GM19468 (cell line): ENCODE data around the gene ADAD2.

Source experiments
- ATAC-seq: cut with Tn5 transposase; IDR thresholded peaks from one replicate; pipeline ENCODE4 v1.9.1; 2021; ENCODE audit warnings: mild to moderate bottlenecking, moderate library complexity, moderate number of reproducible peaks; ENCODE audit not compliant: unreplicated experiment; ENCODE audit errors: extremely low read depth

Gene ADAD2

DNA sequence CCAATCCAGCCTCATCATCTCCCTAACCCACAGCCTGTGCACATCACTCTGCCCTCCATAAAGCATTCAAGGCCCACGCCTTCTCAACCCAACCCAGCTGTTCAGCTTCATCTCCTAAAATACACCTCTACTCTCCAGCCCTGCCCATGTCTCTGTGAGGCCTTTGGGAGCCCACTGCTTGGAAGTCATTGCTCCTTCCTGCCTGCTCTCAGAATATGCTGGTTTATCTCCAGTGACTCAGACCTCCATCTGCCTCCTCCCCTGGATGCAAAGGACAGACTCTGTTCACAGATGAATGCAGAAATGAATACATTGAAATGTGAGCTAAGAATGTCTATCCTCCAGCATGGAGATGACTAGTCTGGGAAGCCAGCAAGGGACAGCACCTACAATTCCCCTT is 29.9 kb downstream of the ADAD2 start:
- no peak for ATAC-seq

DNA sequence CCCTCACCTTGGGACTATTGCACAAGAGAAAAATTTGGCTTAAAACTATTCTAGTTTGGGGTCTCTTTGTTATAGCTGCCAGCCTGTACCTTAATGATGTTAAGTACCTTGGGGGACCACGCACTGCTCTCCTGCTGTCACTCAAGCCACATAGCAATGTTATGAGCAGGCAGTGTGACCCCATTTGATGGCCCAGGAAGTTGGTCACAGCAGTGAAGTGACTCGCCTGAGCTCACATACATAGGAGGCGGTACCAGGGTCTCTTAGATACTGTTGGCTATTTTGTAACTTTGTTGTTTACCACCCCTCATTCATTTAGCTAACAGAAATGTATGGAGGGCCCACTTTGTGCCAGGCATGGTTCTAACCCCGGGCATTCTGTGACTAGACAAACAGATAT is 32.5 kb downstream of the ADAD2 start:
- no peak for ATAC-seq

DNA sequence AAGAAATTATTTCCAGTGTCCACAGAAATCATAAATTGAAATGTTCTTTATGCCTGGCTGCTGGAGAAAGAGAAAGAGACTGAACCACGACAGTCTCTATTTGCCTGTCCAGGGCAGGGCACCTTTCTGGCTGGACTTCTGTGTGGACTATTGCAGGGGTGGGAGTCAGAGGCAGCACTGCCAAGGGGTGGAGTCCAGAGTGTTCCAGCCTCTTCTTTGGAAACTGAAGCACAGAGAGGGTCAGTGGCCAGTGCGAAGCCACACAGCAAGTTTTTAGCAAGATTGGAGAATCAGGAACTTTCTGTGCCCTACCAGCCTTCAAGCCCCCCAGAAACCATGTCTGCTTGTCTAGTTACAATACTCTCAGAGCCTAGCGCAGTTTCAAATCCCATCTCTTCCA is 33.6 kb downstream of the ADAD2 start:
- no peak for ATAC-seq

DNA sequence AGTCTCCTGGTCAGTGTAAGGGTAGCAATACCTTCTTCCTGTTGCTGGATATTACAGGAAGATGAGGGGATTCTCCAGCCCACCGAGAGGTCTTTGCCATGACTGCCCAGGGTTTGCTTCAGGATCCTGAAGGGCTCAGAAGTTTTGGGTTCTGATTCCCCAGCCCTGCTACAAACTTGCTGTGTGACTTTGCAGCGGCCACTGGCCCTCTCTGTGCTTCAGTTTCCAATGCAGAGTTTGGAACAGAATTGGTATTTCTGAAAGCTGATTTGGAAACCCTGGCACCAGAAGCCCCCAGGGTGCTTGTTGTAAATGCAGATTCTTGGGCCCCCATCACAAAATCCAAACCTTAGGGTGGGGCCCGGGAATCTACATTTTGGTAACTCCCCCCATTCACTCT is 34.2 kb downstream of the ADAD2 start:
- ATAC-seq, result no peak

DNA sequence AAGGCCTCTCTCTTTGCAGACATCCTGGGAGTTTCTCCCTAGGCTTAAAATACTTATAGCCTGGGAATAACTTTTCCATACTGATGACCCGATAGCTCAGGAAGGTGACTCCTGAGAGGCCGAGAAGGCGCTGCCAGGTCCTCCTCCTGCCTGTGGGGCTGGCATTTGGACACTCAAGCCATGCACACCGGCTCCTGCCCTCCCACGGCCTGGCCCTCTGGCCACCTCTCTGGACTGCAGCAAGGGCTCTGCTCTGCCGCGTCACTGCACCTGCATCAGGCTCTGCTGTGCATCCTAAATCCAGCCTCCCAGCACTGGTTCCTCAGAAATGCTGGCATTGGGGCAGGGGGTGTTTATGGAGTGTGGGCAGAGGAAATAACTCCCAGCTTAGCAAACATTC is 34.6 kb downstream of the ADAD2 start:
- ATAC-seq, result no peak

DNA sequence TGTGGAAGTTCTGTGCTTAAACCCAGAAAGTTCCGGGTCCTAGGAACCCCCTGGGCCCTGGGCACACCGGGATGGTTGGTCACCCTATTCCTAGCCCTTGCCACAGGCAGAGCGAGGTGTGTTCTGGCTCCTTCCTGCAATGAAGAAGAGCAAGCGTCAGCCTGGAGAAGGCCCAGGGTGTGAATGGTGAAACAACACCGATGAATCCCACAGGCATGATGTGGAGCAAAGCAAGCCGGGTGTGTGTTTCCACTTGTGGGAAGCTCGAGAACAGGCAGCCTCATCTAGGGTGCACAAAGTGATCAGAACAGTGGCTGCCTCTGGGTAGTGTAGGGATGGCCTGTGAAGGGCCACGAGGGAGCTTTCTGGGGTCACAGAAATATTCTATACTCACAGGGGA is 35.1 kb downstream of the ADAD2 start:
- ATAC-seq, result no peak

DNA sequence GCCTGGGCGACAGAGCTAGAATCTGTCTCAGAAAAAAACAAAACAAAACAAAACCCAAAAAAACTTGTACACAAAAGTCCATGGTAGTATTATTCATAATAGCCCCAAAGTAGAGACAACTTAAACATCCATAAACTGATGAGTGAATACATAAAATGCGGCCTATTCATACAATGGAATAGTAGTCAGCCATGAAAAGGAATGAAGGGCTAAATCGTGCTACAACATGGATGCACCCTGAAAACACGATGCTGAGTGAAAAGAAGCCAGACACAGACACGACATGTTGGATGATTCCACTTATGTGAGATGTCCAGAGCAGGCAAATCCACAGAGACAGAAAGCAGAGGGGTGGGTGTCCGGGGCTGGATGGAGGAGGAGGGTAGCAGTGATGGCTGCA is 36.6 kb downstream of the ADAD2 start:
- ATAC-seq, result no peak

DNA sequence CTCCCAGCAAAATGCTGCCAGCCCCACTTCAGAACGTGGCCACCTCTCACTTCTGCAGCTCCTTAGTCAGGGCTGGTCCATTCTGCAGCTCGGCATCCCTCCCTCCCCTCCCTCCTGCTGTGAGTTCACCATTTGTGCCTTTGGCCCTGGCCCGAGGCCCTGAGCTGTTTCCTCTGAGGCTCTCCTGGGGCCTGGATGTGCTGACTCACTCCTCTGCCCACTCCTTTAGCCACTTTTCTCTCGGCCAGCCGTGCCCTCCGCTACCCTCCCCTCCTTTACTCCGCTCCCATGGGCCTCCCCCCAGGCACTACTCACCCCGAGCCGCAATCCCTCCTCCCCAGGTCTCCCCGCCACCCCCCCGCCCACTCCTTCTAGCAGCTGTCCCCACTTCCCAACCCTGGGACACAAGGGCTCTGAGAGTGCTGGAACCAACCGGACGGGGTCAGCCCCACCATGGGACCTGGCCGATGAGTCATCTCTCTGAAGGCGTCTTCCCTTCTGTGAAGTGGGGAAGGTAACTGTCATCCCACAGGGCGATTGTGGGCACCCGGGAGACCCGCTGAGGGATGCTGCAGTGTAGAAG is 37.4 kb downstream of the ADAD2 start:
- no peak for ATAC-seq

DNA sequence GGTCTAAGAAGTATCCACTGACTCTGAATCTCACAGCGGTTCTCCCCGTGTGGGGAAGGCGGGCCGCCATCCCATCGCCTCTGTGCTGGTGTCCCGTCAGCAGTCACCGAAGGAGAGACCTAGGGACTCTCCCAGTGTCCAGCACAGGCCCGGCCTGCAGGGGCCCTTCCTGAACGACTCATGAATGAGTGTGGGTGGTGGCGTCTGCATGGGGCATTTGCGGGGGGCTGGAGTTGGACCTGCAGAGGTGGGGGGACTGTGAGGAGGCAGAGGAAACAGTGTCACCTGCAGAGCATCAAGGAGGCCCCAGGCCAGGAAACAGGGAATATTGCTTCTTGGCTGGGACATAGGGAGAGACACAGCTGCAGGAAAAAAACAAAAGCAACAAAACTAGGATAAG is 38.5 kb downstream of the ADAD2 start:
- ATAC-seq, result no peak

DNA sequence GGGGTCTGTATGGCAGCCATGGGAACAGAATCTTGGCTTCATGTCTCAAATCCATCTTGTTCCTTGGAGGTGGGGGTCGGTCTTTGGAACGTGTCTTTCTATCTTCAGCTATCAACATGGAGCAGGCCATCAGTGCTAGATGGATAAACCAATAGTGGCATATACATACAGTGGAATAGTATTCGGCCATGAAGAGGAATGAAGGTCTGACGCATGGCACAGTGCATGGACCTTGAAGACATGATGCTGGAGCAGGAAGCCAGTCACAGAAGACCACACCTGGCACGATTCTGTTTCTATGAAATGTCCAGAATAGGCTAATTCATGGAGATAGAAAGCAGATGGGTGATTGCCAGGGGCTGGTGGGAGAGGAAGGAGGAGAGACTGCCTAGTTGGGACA is 41.1 kb downstream of the ADAD2 start:
- no peak for ATAC-seq

DNA sequence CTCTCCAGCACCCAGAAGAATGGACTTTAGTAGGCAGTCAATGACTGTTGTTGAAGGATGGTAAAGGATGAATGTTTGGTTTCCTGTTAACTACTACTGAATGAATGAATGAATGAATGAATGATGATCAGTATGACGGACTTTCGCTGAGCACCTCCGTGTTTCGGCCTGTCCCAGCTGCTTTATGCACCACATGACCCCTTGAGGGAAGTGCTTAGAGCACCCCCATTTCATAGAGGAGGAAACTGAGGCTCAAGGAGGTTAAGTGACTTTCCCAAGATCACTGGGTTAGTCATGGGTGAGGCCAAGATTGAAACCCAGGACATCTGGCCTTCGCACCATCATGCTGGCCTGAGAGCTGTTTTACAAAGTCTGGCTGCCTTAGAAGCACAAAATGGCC is 42.0 kb downstream of the ADAD2 start:
- ATAC-seq, result no peak

DNA sequence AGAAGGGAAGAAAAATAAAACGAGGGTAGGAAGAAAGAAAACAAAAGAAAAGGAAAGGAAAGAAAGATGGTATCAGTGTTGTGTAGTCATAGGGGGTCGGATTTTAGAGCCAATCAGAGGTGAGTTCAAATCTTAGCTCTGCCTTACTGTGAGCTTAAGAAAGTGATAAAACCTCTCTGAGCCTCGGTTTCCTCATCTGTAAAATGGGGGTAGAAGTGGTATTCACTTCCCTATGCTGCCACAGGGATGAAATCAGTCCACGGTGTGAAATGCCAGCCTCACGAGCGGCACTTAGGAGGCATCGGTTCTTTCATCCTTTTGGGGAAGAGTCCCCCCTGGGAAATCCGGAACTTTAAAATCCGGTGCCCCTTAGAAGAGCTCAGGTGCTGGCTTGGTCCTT is 42.8 kb downstream of the ADAD2 start:
- ATAC-seq, result no peak

DNA sequence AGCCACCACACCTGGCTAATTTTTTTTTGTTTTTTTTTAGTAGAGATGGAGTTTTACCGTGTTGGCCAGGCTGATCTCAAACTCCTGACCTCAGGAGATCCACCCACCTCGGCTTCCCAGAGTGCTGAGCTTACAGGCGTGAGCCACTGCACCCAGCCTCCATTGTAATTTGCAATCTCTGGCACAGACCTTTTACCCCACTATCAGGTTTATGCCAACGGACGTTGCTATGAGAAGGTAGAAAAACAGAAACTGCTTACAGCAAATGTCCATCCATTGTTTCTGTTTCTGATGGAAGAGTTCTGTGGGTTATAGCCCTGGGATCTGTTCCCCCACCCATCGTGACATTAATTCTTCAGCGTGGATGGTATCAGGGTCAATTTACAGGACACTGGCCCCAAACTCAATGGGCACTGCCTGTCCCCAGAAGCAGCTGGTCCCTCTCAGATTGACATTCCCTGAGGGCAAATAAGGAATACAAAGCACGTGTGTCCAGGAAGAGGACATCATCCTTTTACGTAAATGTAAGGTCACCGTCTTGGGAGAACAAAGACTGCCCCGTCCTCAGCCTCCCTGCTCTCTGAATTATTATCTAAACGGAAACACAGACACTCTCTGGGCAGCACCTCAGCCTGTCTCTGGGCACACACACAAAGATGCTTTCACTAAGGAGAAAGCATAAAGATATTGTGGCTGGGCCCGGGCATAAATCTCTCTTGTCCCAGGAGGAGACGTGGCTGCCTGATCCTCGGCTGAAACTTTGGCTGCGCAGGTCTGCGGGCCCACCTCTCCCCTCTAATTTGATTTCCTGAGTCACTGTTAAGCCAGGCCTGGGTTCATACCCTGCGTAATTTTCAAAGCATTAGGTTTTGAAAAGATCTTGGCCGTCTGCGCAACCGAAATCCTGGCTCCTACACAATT is 43.6 kb downstream of the ADAD2 start:
- ATAC-seq, result no peak

DNA sequence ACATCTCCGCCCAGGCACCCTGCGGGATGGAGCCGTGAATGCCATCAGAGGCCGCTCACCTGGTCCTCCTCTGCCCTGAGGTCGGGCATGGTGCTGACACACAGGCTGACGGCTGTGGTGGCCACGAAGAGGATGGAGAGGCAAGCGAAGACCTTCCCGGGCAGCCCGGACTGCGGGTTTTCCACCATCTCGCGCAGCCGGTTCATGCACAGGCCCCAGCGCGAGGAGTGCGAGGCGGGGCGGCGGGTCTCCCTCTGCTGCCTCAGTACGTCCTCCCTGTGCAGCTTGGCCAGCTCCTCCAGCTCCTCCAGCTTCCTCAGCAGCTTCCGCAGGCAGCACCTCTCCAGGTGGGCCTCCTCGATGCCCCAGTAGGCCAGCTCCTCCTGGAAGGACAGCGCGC is 45.7 kb downstream of the ADAD2 start:
- no peak for ATAC-seq

DNA sequence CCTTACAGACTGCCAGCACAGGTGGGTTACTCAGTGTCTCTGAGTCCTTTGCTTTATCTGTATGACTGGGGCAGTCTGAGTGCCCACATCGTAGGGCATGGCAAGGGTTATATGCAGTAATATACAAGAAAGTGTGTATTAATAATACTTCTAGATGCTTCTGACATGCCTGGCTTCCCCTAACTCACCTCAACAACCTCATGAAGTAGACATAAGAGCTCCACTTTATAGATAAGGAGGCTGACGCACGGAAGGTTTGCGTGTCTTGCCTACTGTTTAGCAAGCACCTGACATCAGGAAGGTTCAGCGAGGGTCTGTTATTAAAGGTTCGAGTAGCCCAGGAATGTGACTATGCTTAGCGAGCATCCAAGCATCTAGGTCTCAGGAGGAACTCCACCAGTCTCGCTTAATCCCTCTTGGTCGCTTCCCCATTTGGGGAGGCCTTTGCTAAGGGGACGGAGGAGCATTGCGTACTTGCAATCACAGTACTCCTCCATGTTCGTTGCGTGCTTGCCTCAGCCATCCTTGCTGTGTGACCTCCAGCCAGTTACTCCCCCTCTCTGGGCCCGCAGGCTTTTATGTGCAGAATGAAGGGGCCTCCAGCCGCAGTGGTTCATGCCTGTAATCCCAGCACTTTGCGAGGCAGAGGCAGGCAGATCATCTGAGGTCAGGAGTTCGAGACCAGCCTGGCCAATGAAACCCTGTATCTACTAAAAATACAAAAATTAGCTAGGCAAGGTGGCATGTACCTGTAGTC is 47.2 kb downstream of the ADAD2 start:
- ATAC-seq, result no peak

DNA sequence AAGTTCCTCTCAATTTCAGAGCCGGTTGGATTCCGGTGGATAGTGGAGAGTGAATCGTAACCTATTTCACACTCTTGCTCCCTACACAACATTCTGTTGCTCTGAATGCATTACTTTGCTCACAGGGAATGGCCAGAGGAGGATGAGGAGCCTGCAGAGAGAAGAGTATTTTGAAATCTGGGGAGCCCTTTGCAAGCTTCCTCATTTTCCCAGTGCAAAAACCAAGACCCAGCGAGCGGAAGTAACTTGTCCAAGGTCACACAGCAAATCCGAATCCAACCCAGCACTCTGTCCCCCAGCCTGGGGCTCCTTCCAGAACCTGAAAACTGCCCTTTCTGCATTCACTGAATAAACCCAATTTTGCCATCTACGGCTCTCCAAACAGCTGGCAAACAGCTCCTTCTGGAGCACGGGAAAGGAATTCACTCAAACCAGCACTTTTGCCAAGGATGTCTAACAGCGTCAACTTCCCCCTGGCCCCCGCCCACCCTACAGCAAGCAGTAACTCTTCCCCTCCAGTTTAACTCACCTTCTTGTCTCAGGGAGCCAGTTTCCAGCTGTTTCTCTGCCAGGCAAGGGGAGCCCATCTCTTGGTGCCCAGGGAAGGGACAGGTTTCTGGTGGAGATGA is 48.3 kb downstream of the ADAD2 start:
- no peak for ATAC-seq

DNA sequence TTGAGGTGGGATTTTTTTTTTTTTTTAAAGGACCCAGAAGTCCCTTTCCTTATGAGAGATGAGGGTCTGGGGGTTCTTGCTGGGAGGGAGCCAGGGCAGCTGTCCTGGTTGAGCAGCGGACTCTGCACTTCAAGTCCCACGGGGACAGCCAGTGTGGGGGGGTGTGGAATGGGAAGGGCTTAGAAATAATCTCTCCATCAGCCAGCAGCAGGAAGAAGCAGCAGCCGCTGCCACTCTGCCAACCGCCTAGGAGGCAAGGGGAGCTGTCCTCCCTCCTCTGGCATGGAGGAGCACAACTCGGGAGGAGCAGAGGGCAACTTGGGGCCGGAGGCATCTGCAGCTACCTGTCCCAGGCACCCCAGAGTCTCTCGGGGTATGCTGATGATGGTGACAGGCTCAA is 49.0 kb downstream of the ADAD2 start, which contains the start of gene KCNG4:
TSS of gene KCNG4 (minus strand) at position 104 of the 400 bp plus-strand sequence. CDS start 2,527 bp downstream, outside the sequence.
- ATAC-seq, result no peak

DNA sequence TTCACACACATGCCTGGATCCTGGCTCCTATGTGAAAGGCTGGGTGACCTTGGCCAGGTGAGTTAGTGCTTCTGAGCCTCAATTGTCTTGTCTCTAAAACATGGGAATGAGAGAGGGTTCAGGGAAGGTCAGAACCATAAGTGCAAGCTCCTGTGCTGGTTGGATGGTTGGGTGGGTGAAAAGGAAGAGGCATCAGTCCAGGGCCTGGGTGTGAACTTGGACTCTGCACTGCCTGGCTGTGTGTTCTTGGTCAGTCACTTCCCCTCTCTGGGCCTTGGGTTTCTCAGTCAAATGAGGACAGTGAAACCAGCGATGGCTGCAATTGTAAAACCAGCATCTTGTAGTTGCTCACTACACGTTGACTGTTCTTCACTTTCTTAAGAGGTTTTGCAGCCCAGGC is 49.5 kb downstream of the ADAD2 start:
- ATAC-seq, result no peak

DNA sequence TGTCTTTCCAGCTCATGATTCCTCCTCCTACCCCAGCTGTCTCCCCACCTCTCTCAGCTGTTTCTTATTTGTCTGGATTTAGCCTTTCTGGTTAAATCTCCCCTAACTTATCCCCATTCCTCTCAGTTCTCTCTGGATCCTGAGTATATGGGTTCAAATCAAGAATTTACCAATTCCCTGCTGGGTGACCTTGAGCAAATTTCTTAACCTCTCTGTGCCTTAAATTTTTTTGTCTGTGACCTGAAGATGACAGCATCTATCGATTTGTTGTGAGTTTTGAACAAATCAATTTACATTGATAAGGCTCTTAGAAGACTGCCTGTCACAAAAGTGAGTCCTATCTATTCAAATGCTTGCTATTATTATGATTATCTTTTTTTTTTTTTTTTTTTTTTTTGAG is 50.8 kb downstream of the ADAD2 start:
- no peak for ATAC-seq

DNA sequence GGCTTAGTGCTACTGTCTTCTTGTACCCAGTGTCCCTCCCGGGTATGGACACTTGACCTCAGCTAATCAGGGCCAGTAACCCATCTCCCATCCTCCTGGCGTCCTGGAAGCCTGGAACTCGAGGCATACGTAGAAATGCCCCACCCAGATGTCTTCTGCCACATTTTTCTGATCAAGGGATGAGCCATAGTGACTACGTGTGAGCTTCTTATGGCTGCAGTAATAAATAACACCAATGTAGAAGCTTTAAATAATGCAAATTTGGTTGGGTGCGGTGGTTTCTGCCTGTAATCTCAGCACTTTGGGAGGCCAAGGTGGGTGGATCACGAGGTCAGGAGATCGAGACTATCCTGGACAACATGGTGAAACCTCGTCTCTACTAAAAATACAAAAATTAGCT is 51.9 kb downstream of the ADAD2 start:
- ATAC-seq, result no peak

DNA sequence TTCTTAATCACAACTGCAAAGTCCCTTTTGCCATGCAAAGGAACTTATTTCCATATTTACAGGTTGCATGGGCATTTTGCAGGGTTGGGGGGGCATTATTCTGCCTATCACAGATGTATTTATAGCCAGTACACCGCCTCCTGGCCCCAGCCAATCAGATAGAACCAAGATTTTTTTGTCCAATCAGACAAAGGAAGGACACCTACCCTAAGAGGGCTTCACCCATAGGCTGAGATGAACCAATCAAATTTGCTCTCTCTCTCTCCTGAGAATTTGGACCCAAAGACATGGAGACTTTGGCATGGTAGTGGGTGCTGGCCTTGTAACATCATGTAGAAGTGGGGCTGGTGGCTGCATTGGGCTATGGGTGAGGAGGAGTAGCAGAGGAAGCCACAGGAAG is 52.8 kb downstream of the ADAD2 start:
- no peak for ATAC-seq
